NCI-H510A (cell line): Measurements from ENCODE around the gene ULBP3.
"Not testable (repeated sequence)": the region's sequence is repeated elsewhere in the genome, so short reads cannot be mapped to it uniquely, and the experiment has no call there.

Experiments
- DNase-seq: peaks from one replicate; lab custom pipeline; 2025; lab: John Stamatoyannopoulos, UW

The ULBP3 gene

GRCh38 chr6:150076196-150076893 is 7.4 kb upstream of the ULBP3 start:
- no peak for DNase-seq

GRCh38 chr6:150075034-150075421 is 6.1 kb upstream of the ULBP3 start:
- DNase-seq: no peak

- not testable (repeated sequence) for DNase-seq
These were observed 5.6 kb upstream of the ULBP3 start for GRCh38 chr6:150074396-150075033.

GRCh38 chr6:150072201-150072600 is 3.3 kb upstream of the ULBP3 start:
- DNase-seq: peak; percentile 40

GRCh38 chr6:150070236-150070818 is 1.4 kb upstream of the ULBP3 start:
- no peak for DNase-seq

- no peak for DNase-seq
These were observed 785 bp upstream of the ULBP3 start for GRCh38 chr6:150069706-150070105.

- DNase-seq: no peak
These were observed 770 bp downstream of the ULBP3 start for GRCh38 chr6:150068151-150068550.

GRCh38 chr6:150065083-150065482 is 3.8 kb downstream of the ULBP3 start:
- DNase-seq: no peak

GRCh38 chr6:150063640-150064039 is 5.3 kb downstream of the ULBP3 start:
- DNase-seq: no peak

- not testable (repeated sequence) for DNase-seq
These were observed 8.9 kb downstream of the ULBP3 start for GRCh38 chr6:150059973-150060372.

- no peak for DNase-seq
These were observed 9.9 kb downstream of the ULBP3 start for GRCh38 chr6:150058986-150059385.

GRCh38 chr6:150058231-150058792 is 10.6 kb downstream of the ULBP3 start:
- DNase-seq: no peak

GRCh38 chr6:150057501-150057951 is 11.4 kb downstream of the ULBP3 start:
- DNase-seq: no peak

- DNase-seq: no peak
These were observed 12.0 kb downstream of the ULBP3 start for GRCh38 chr6:150056916-150057315.

GRCh38 chr6:150056156-150056555 is 12.8 kb downstream of the ULBP3 start:
- DNase-seq: no peak

- DNase-seq: no peak
These were observed 13.8 kb downstream of the ULBP3 start for GRCh38 chr6:150055131-150055530.

- DNase-seq: no peak
These were observed 15.5 kb downstream of the ULBP3 start for GRCh38 chr6:150053450-150053849.

- no peak for DNase-seq
These were observed 18.1 kb downstream of the ULBP3 start for GRCh38 chr6:150050846-150051245.

GRCh38 chr6:150048099-150048498 is 20.8 kb downstream of the ULBP3 start:
- DNase-seq: no peak

GRCh38 chr6:150046943-150047342 is 22.0 kb downstream of the ULBP3 start:
- DNase-seq: no peak

GRCh38 chr6:150044621-150045145 is 24.2 kb downstream of the ULBP3 start:
- DNase-seq: no peak

GRCh38 chr6:150043501-150044412 is 25.2 kb downstream of the ULBP3 start:
- no peak for DNase-seq
